ENCODE results near the gene PLEKHH2.
"Not testable (repeated sequence)": the region's sequence is repeated elsewhere in the genome, so short reads cannot be mapped to it uniquely, and the experiment has no call there.

Gene PLEKHH2

GRCh38 chr2:43636621-43637020 is 439 bp upstream of the PLEKHH2 start:
- no peak for DNase-seq

GRCh38 chr2:43642363-43642762 is 5.3 kb downstream of the PLEKHH2 start:
- DNase-seq, result no peak

- DNase-seq, result no peak
These were observed 6.6 kb downstream of the PLEKHH2 start for GRCh38 chr2:43643680-43644079.

DNA sequence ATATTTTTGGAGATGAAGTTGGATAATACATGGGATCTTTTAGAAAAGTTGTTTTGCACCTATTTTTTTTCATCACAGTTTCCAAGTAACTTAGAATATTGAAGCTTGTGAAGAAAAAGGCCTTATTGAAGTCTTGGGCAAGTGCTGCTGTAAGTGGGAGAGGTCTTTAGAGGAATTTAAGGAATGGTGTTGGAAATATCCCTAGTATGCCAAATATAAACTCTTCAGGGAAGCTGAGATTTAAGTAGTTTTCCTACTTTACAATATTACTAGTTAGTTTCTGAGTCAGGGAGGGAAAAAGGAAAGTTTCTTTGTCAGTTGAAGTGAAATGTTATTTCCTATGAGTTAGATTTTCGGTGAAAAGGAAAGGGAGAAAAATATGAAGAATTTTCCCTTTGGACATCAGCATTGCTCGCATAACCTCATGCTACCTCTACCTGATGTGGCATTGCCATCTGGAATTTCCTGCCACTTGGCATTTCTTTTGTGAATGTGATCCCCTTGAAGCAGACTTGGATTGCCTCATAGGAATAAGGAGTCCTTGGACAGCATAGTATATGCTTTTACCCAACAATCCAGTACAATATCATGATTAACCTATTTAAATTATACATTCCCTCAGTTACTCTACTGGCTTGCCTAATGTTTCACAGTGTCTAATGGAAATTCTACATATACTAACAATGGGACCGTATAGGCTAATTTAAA is 12.1 kb downstream of the PLEKHH2 start:
- DNase-seq, result peak; percentile 43

DNA sequence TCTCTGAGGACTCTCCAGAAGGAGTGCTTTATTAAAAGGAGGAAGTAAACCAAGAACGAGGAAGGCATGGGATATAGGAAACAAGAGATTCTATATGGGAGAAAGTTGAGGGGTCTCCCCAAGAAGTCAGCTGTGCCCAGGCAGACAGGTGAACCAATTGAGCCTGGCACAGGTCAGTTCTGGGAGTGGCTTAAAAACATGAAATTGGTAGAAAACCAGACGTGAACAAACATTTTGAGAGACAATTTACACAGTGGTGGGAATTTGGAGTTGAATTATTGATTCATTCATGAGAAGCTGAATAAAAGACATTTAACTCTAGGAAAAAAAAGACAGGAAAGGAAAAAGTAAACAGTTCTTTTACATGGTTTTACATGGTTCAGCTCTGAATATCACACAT is 16.4 kb downstream of the PLEKHH2 start:
- DNase-seq, result no peak

GRCh38 chr2:43657241-43657640 is 20.2 kb downstream of the PLEKHH2 start:
- DNase-seq, result no peak

- DNase-seq, result no peak
These were observed 38.7 kb downstream of the PLEKHH2 start for GRCh38 chr2:43675646-43676321.

GRCh38 chr2:43676322-43677050 is 39.4 kb downstream of the PLEKHH2 start, which contains the start of gene C1GALT1C1L:
Gene C1GALT1C1L (minus strand): TSS chr2:43676429. CDS start chr2:43676322, 107 bp downstream.
- DNase-seq, result peak; percentile 56

- DNase-seq, result not testable (repeated sequence)
These were observed 40.7 kb downstream of the PLEKHH2 start for GRCh38 chr2:43677783-43678182.

GRCh38 chr2:43685357-43685756 is 48.3 kb downstream of the PLEKHH2 start:
- peak; percentile 5 for DNase-seq

- DNase-seq, result no peak
These were observed 52.9 kb downstream of the PLEKHH2 start for GRCh38 chr2:43689999-43690398.

DNA sequence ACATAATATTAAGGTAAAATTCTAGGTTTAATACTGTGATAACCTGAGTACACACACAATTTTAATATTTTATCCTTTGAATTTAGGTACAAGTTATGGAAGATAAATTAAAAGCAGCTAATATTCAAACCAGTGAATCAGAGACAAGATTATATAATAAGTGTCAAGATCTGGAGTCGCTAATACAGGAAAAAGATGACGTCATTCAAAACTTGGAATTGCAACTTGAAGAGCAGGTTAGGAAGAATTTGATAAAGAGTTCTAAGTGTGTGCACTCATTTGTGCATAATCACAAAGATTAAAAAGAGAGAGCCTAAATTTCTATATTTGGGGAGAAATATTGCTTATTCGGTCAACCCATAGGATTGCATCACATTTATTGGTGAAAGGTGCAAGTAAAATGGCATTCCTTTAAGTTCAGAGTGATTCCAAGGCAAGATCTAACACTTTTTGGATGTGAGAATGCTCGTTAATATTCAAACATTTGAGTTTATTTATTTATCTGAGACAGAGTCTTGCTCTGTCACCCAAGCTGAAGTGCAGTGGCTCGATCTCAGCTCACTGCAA is 55.5 kb downstream of the PLEKHH2 start:
- DNase-seq, result no peak

- DNase-seq, result not testable (repeated sequence)
These were observed 61.1 kb downstream of the PLEKHH2 start for GRCh38 chr2:43698140-43698539.

GRCh38 chr2:43699761-43700160 is 62.7 kb downstream of the PLEKHH2 start:
- no peak for DNase-seq

DNA sequence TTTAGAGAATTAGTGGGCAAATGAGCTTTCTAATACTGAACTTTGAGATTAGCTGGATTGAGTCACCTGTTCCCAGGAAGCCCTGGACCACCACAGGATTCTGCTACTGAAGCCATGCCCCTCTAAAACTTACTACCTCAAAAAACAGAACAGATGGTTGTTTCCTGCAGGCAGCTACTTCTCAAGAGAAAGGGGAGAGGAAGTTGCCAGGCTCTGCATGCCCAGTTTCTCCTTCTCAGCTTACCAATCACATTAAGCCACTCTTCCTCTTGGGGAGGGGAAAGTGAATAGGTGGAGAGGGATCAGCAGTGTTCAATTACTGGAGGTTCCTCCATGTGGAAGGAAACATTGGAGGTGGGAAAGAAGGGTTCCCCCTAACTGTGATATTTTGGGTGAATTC is 64.1 kb downstream of the PLEKHH2 start:
- no peak for DNase-seq

GRCh38 chr2:43707255-43708015 is 70.4 kb downstream of the PLEKHH2 start:
- DNase-seq, result peak; percentile 63

DNA sequence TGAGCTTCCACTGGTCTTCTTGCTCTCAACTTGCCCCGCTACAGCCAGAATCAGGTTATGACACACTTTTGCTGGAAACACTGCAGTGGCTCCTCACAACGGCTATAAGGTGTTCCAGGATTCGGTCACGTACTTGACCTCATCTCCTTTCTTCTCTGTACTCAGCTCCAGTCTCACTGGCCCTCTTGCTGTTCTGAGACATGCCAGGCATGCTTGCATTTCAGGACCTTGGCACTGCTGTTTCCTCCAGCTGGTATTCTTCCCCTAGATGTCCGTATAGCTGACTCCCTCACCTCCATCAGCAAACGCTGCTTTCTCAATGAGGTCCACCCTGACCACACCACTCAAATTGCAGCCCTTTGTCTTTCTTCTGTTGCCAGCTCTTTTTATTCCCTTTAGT is 71.1 kb downstream of the PLEKHH2 start:
- DNase-seq, result no peak

GRCh38 chr2:43708891-43709290 is 71.8 kb downstream of the PLEKHH2 start:
- no peak for DNase-seq

DNA sequence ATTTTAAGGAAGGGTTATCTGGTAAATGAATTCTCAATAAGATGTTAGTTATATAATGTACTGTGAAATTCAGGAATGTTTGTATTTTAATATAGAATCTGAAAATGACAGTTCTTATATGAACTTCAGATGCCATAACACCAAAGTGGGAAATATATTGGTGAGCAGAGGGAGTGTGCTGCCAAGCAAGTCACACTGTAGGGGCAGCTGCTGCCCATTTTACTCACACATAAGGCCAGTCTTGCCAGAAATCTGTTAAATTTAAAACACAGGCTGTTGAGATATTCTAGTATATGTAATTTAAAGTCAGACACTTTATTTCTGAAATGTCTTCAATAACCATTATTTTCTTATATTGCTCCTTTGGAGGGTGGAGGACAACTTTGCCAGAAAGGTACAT is 73.8 kb downstream of the PLEKHH2 start:
- DNase-seq, result no peak

GRCh38 chr2:43714164-43714563 is 77.1 kb downstream of the PLEKHH2 start:
- DNase-seq, result no peak

DNA sequence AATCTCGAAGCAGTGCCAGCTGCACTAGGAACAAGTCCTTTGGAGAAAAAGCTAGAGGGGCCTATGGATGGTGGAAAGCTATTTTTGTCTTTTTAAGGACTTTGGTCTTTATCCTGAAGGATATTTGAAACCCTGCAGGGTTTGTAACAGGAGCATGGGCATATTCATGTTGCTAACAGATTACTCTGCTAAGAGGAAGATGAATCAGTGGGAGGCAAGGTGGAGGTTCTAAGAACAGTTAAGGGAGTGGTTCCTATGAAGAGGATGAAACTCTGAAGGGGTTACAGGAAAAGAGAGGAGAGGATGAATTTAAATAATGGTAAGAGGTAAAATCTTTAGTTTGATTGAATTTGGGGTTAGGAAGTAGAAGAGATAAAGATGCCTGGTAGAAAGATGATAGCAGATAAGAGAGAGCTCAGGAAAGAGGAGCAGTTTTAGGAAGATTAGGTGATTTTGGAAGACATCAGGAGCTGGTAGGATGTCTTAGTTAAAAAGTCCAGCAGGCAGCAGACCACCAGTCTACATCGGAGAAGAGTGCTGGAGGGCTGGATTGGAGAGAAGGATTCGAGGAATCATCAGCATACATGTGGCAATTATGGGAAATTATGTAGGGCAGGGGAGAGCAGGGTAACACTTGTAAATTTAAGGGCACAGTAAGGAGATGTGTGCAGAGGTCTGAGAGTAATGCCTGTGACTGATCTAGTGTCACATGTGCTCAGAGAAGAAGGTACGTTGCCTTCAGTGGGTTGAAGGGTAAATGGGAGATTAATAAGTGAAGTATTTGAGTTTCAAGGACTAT is 78.4 kb downstream of the PLEKHH2 start:
- no peak for DNase-seq

DNA sequence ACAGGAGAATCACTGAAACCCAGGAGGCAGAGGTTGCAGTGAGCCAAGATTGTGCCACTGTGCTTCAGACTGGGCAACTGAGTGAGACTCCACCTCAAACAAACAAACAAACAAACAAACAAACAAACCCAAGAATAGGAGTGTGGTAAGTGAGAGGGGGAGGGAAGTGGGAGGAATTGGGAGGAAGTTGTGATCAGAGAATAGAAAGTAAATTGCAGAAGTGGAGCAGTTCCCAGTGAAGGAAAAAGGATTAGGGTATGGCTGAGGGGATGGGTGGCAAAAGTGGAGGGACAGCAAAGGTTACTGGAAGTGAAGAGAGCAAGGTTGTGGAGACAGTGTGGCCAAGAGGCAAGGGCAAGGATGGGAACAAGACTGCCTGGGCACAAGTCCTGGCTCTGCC is 80.3 kb downstream of the PLEKHH2 start:
- DNase-seq, result no peak

Measured in fibroblast of skin of back (primary cell).